HG03103 (cell line): ENCODE results near the gene FUS.
"Not testable (repeated sequence)": the region's sequence is repeated elsewhere in the genome, so short reads cannot be mapped to it uniquely, and the experiment has no call there.

Source experiments
- ATAC-seq: cut with Tn5 transposase; IDR thresholded peaks from one replicate; pipeline ENCODE4 v1.9.1; 2021; ENCODE audit warnings: low read depth; ENCODE audit not compliant: unreplicated experiment

FUS gene

DNA sequence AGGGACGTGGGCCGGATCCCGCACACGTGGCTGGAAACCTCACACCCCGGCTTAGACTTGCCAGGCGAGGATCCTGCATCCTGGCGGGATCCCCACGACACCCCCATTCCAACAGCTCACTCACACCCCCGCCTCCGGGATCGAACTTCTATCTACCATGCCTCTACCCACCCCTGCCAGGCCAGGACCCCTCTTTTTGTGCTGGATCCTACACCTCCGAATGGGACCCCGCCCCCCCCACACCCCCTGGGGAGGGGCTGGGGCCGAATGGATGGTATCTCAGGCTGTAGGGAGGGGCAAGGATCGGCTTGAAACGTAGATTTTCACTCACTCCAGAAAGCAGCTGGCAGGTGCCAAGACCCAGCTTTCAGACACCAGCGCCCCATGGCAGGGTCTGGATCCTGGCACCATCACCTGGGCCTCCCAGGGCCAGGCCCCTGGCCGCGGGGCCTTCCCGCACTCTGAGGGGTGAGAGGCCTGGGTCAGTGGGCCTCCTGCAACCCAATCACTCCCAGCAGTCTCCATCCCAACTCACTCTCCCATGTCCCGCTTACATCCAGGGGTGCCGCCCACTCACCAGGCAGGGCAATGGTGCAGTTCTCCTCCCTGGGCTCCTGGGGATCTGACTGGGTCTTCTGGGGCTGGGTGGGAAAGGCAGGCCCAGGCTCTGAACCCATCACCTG is 36.8 kb upstream of the FUS start:
- ATAC-seq: no peak

DNA sequence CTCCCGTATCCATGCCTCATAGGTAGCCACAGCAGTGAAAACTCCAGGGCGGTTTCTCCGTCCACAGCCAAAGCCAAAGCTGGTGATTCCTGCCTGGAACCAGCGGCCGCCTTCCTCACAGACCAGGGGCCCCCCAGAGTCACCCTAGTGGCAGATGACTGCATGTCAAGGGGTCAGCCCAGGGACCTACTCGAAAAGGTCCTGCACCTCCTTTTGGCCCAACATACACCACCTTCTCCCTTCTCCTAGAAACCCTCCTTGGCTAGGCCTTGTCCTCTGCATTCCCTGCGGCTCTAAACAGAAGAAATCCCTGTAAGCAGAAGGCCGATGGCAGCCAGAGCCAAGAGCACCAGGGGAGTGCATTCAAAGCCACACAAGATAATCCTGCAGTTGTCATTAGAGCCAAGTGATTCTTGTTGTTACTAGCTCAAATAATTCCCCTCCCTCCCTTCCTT is 36.2 kb upstream of the FUS start:
- no peak for ATAC-seq

DNA sequence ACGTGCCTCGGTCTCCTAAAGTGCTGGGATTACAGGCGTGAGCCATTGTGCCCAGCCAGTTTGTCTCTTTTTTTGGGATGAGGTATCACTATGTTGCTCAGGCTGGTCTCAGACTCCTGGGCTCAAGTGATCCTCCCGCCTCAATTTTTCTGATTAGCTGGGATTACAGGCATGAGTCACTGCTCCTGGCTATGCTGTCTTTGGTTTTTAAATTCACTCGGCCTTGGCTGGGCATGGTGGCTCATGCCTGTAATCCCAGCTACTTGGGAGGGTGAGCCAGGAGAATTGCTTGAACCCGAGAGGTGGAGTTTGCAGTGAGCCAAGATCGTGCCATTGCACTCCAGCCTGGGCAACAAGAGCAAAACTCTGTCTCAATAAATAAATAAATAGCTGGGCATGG is 35.5 kb upstream of the FUS start:
- not testable (repeated sequence) for ATAC-seq

DNA sequence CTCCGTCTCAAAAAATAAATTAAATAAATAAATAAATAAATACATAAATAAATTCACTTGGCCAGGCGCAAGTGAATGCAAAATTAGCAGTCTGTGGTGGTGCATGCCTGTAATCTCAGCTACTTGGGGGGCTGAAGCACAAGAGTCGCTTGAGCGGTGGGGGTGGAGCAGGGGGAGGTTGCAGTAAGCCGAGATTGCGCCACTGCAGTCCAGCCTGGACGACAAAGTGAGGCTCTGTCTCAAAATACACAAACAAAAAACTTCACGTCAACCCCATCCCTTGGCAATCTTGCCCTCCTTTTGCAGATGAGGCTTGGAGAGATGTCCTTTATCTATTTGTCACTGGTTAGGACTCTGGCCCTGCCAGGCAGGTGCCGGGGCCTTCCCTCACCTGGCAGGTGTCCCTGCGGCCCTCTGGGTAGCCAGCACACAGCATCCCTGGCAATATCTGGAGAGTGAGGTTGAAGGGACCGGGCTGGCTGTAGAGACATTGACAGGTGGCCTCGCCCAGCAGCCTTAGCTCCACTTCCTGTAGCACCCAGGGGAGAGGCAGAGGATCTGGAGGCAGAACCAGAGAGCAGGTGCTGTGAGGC is 34.4 kb upstream of the FUS start:
- no peak for ATAC-seq

DNA sequence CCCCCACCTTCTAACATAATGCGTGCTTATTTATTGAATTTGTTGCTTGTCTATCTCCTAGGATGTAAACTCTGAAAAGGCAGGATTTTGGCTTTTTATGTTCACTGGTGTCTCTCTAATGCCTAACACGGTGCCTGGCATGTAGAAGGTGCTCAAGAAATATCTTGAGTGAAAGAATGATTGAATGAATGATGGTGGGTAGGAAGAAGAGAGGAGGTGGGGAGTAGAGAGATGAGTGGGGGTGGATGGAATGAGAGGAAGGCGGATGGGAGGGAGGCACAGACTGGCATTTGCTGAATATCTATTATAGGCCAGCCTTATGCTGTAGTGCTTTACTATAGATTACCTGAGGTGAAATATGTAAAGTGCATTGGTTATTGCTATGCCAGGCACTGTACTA is 32.4 kb upstream of the FUS start:
- ATAC-seq: no peak

GRCh38 chr16:31148281-31148728 is 31.6 kb upstream of the FUS start:
- ATAC-seq: no peak

- ATAC-seq: no peak
Observed at GRCh38 chr16:31148896-31149295, 31.0 kb upstream of the FUS start.

DNA sequence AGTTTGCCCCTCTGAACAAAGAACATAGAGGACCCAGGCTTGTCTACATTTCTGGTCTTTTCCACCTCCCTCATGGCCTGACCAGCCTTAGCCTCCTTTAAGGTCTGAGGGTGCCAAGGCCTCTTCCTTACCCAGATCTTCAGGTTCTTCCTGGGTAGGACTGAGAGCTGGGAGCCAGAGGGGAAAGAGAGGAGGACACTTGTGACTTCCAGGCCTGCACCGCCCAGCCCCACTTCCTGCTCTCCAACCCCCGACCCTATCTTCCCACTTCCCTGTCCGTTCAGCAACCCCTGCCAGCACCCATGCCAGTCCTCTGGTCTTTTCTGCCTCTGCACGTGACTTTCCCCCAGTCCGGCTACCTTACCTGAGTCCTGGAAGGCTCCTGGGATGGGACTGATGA is 30.6 kb upstream of the FUS start:
- no peak for ATAC-seq

GRCh38 chr16:31149894-31150890 is 29.7 kb upstream of the FUS start, which contains the start of gene PRSS36:
Gene PRSS36, minus strand, starts transcription at chr16:31150066. Its CDS starts 31 bp downstream, at chr16:31150035.
- ATAC-seq: no peak

- not testable (repeated sequence) for ATAC-seq
Observed at GRCh38 chr16:31150976-31151375, 29.0 kb upstream of the FUS start.

- ATAC-seq: no peak
Observed at GRCh38 chr16:31157136-31157535, 22.8 kb upstream of the FUS start.

GRCh38 chr16:31167315-31167714 is 12.6 kb upstream of the FUS start:
- no peak for ATAC-seq

DNA sequence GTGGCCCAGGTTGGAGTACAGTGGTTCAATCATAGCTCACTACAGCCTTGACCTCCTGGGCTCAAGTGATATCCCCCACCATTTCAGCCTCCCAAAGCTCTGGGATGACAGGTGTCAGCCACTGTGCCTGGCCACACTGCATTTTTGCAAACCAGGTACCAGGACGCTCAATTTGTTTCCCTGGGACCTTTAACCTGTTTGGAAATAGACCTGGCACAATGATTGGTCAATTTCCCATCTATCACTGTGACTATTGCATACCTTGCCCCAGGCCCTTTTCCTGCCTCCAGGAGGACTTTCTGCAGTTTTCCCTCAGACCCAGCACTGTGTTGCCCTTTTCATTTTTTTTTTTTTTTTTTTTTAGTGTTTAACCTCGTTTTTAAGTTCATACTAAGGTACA is 11.1 kb upstream of the FUS start:
- no peak for ATAC-seq

GRCh38 chr16:31170048-31170447 is 9.9 kb upstream of the FUS start:
- ATAC-seq: not testable (repeated sequence)

DNA sequence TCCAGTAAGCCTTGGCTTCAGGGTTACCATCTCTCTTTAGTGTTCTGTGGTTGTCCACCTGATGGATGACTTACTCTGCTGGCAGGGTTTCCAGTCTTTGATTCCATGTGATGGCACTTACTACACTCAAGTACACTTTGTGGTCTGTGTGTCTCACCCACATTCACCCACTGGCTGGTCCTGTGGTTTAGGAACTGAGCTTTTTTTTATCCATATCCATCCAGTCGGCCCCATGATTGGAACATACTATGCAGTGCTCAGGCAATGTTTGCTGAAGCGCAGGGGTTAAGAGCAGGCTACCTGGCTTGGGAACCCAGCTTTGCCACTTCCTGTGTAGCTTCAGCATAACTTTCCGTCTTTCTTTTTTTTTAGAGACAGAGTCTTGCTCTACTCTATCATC is 2.8 kb upstream of the FUS start:
- no peak for ATAC-seq

DNA sequence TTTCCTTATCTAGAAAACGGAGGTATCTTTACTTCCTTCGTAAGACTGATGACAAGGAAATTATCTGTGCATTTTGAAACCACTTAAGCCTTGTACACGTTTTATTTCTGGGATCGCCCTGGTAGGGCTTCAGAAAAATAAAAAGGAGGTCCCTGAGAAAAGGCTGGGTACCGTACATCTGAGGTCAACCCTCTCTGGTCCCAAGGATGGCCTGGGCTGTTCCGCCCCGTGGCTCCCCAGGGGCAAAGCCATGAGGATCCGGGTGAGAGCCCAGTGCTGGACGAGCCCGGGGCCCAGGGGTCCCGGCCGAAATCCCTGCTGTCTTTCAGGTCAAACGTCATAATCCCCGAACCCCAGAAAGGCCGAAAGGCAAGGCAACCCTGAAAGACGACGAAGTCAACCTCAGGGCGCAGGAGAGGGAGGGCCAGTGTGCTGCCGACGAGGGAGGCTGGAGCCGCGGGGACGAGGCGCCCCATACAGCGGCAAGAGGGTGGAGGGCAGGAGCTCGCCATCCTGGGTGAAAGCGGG is 656 bp upstream of the FUS start:
- ATAC-seq: no peak

DNA sequence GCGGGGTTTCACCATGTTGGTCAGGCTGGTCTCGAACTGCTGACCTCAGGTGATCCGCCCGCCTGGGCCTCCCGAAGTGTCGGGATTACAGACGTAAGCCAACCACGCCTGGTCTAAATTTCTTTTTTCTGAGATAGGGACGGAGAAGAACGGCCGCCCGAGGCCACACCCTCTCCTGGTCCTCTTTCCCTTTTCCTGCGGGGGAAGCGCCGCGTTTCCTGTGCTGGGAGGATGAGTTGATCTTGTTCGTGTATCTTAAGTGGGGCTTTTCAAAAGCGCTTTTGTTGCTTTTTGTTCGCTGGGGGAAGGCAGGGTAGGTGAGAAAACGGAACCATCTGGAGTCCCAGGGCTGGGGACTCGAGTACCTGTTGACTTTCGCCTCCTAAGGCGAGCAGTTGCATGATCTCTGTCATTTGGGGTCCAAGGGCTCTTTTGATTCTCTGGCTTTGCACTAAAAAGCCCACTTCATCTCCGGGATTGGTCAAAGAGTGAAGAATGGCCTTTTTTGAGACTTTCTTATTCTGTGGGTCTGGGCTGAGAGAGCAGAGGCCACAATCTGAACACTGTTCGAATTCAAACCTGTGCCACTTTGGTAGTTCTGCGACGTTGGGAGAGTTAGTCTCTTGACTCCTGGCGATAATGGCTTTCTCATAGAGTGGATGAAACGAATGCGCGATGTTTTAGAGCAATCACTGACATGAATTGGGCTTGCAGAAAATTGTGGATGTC is 1.3 kb downstream of the FUS start:
- ATAC-seq: no peak

GRCh38 chr16:31182391-31182790 is 2.5 kb downstream of the FUS start:
- no peak for ATAC-seq

DNA sequence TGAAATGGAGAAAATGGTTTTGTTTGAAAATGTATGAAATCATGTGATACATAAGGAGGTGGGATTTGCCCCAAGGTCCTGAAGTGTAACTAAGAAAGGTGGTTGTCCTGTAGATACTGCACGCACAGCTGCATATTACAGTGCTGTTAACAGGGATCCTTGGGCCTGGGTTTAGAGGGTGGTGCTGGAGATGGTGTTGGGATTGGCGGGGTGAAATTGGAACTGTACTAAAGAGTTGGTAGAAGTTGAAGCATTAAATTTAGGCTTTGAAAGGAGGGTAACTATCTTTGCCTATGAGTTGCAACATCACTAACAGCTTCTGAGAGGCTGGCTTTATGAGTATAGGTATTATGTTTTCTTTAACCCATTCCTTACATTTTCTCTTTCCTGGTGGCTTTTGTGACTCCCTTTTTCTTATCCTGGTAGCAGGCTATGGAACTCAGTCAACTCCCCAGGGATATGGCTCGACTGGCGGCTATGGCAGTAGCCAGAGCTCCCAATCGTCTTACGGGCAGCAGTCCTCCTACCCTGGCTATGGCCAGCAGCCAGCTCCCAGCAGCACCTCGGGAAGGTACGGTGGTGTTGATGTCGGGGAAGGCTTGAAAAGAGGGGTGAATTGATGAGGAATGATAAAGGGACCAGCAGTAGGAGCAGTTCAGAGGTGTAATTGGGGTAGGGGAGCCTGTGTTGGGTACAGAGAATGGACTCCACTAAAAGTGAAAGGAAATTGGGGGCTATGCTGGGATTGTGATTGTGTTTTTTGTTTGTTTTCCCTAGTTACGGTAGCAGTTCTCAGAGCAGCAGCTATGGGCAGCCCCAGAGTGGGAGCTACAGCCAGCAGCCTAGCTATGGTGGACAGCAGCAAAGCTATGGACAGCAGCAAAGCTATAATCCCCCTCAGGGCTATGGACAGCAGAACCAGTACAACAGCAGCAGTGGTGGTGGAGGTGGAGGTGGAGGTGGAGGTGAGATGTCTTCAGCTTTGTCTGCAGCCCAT is 3.8 kb downstream of the FUS start:
- ATAC-seq: no peak
